Endothelial cell of umbilical vein (primary cell): Measurements from ENCODE around the gene BDKRB2.

Source experiments
- EZH2 ChIP-seq: IDR thresholded peaks from 2 replicates; pipeline ENCODE4 v1.6.1; 2012; ENCODE audit warnings: borderline replicate concordance, low read depth, mild to moderate bottlenecking, moderate library complexity, low read length, inconsistent platforms; ENCODE audit not compliant: severe bottlenecking
- FOS ChIP-seq: IDR thresholded peaks from 2 replicates; pipeline ENCODE4 v1.6.1; 2011; ENCODE audit warnings: mild to moderate bottlenecking, low read length, moderate library complexity, borderline replicate concordance; ENCODE audit not compliant: insufficient read depth
- GATA2 ChIP-seq: IDR thresholded peaks from 2 replicates; pipeline ENCODE4 v1.7.0; 2011; ENCODE audit warnings: low read depth, mild to moderate bottlenecking, moderate library complexity, mixed read lengths, low read length; ENCODE audit not compliant: insufficient read length, insufficient read depth
- POLR2A ChIP-seq: IDR thresholded peaks from 2 replicates; pipeline ENCODE4 v1.6.1; 2012; ENCODE audit warnings: low read depth, mild to moderate bottlenecking, control low read depth, low read length
- POLR2AphosphoS5 ChIP-seq: IDR thresholded peaks from 2 replicates; pipeline ENCODE4 v1.6.1; 2012; ENCODE audit warnings: low read depth, mild to moderate bottlenecking, control low read depth, low read length, moderate library complexity; ENCODE audit not compliant: insufficient read depth
- TF ChIP-seq, protein P1 (sequence below), 2 donors: IDR thresholded peaks; 1 replicate in 1 of 2; 2 replicates in 1 of 2; pipeline ENCODE4 v1.5.1; 2011; ENCODE audit warnings: low read length in 2 of 2, mild to moderate bottlenecking in 2 of 2, moderate library complexity in 2 of 2, control low read depth in 1 of 2, inconsistent platforms in 1 of 2, low read depth in 1 of 2; ENCODE audit not compliant: insufficient read depth in 1 of 2; ENCODE audit errors: extremely low read depth in 1 of 2
- TF ChIP-seq, protein P2 (sequence below): IDR thresholded peaks from 2 replicates; pipeline ENCODE4 v1.6.1; 2011; ENCODE audit not compliant: insufficient read depth, insufficient read length

DNA sequence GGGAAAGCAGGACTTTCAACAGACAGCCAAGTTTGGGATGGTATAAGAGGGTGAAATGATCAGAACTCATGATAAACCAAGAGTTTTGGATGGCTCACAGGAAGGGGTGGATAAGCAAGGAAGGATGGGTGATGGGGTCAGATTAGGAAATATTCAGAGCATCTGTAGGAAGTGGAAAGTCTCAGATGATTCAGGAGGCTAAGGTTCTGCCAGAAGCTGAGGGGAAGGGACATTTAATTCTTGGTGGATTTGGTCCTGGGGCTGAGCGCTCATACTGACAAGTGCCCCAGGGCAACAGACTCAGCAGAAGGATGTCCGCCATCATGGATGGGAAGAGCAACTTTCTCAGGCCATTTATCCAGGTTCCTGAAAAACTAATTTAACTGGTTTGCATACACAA, 28.4 kb upstream of the BDKRB2 start:
- TF ChIP-seq EZH2 (no peak), POLR2AphosphoS5 (no peak), POLR2A (no peak), FOS (no peak), GATA2 (no peak)
- TF ChIP-seq, protein P1, sequence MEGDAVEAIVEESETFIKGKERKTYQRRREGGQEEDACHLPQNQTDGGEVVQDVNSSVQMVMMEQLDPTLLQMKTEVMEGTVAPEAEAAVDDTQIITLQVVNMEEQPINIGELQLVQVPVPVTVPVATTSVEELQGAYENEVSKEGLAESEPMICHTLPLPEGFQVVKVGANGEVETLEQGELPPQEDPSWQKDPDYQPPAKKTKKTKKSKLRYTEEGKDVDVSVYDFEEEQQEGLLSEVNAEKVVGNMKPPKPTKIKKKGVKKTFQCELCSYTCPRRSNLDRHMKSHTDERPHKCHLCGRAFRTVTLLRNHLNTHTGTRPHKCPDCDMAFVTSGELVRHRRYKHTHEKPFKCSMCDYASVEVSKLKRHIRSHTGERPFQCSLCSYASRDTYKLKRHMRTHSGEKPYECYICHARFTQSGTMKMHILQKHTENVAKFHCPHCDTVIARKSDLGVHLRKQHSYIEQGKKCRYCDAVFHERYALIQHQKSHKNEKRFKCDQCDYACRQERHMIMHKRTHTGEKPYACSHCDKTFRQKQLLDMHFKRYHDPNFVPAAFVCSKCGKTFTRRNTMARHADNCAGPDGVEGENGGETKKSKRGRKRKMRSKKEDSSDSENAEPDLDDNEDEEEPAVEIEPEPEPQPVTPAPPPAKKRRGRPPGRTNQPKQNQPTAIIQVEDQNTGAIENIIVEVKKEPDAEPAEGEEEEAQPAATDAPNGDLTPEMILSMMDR (IDR thresholded peaks at IDR 0.05; ENCODE audit: extremely low read depth in 1 of 2, insufficient read depth in 1 of 2, low read depth in 1 of 2, low read length in 2 of 2), result no peak
- TF ChIP-seq, protein P2, sequence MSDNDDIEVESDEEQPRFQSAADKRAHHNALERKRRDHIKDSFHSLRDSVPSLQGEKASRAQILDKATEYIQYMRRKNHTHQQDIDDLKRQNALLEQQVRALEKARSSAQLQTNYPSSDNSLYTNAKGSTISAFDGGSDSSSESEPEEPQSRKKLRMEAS, result no peak
